GF-D8 (cell line): ENCODE measurements around the gene TEX10.
"Not testable (repeated sequence)": the region's sequence is repeated elsewhere in the genome, so short reads cannot be mapped to it uniquely, and the experiment has no call there.

ENCODE experiments used
- DNase-seq: peaks from one replicate; lab custom pipeline; 2025; lab: John Stamatoyannopoulos, UW

The TEX10 gene

GRCh38 chr9:100346836-100347235 is 5.9 kb downstream of the TEX10 start:
- DNase-seq = no peak

GRCh38 chr9:100341889-100342288 is 10.9 kb downstream of the TEX10 start:
- DNase-seq = no peak

GRCh38 chr9:100340224-100340623 is 12.5 kb downstream of the TEX10 start:
- no peak for DNase-seq

GRCh38 chr9:100338736-100339135 is 14.0 kb downstream of the TEX10 start:
- not testable (repeated sequence) for DNase-seq

GRCh38 chr9:100324594-100325200 is 28.0 kb downstream of the TEX10 start:
- no peak for DNase-seq

- DNase-seq = no peak
Observed at GRCh38 chr9:100322954-100323536, 29.7 kb downstream of the TEX10 start.

- DNase-seq = no peak
Observed at GRCh38 chr9:100317706-100318105, 35.0 kb downstream of the TEX10 start.

GRCh38 chr9:100315561-100315960 is 37.2 kb downstream of the TEX10 start:
- no peak for DNase-seq

GRCh38 chr9:100309992-100310391 is 42.8 kb downstream of the TEX10 start:
- no peak for DNase-seq

GRCh38 chr9:100308965-100309564 is 43.7 kb downstream of the TEX10 start:
- no peak for DNase-seq

- DNase-seq = no peak
Observed at GRCh38 chr9:100307080-100307479, 45.7 kb downstream of the TEX10 start.

- DNase-seq = no peak
Observed at GRCh38 chr9:100306283-100306682, 46.5 kb downstream of the TEX10 start.

- DNase-seq = no peak
Observed at GRCh38 chr9:100303747-100304146, 49.0 kb downstream of the TEX10 start.

- DNase-seq = no peak
Observed at GRCh38 chr9:100298378-100298777, 54.4 kb downstream of the TEX10 start.

- DNase-seq = no peak
Observed at GRCh38 chr9:100296407-100296806, 56.3 kb downstream of the TEX10 start.

GRCh38 chr9:100295240-100295639 is 57.5 kb downstream of the TEX10 start:
- no peak for DNase-seq

GRCh38 chr9:100294806-100295205 is 57.9 kb downstream of the TEX10 start:
- no peak for DNase-seq

- no peak for DNase-seq
Observed at GRCh38 chr9:100294341-100294740, 58.4 kb downstream of the TEX10 start.

GRCh38 chr9:100292414-100292813 is 60.3 kb downstream of the TEX10 start:
- no peak for DNase-seq

- DNase-seq = no peak
Observed at GRCh38 chr9:100290714-100291113, 62.0 kb downstream of the TEX10 start.

- DNase-seq = no peak
Observed at GRCh38 chr9:100287186-100287585, 65.6 kb downstream of the TEX10 start.

GRCh38 chr9:100286257-100286656 is 66.5 kb downstream of the TEX10 start:
- no peak for DNase-seq

GRCh38 chr9:100285601-100286000 is 67.1 kb downstream of the TEX10 start:
- no peak for DNase-seq

- DNase-seq = no peak
Observed at GRCh38 chr9:100285080-100285479, 67.7 kb downstream of the TEX10 start.
